SK-N-SH treated with all-trans-retinoic acid at 6 μM for 48 hours (cell line): ENCODE data around the gene ST3GAL4.

Experiments used
- ATAC-seq: fragments of 200-7000 bp; cut with Tn5 transposase; 3 replicates; pipeline ENCODE4 v1.9.1; 2020; ENCODE audit warnings: mild to moderate bottlenecking, moderate library complexity
- ARNTL ChIP-seq: fragments of 450-650 bp; formaldehyde crosslinking; IDR thresholded peaks from 2 replicates; pipeline ENCODE4 v1.5.0; 2020; ENCODE audit warnings: low read depth, mild to moderate bottlenecking, moderate library complexity, borderline replicate concordance
- BACH2 ChIP-seq: fragments of 250-450 bp; sonication (Bioruptor Pico); IDR thresholded peaks from 2 replicates; pipeline ENCODE4 v1.9.0; 2021; ENCODE audit warnings: mild to moderate bottlenecking, borderline replicate concordance
- CREB5 ChIP-seq: fragments of 250-450 bp; sonication (Bioruptor Pico); IDR thresholded peaks from 2 replicates; pipeline ENCODE4 v1.5.1; 2020; ENCODE audit warnings: low read depth, mild to moderate bottlenecking, moderate library complexity
- CSDC2 ChIP-seq: fragments of 250-450 bp; sonication (Bioruptor Pico); IDR thresholded peaks from 2 replicates; pipeline ENCODE4 v1.5.0; 2020; ENCODE audit warnings: mild to moderate bottlenecking, moderate library complexity
- CSRNP3 ChIP-seq: fragments of 250-450 bp; sonication (Bioruptor Pico); IDR thresholded peaks from 2 replicates; pipeline ENCODE4 v1.5.1; 2021; ENCODE audit warnings: mild to moderate bottlenecking, moderate library complexity
- ESRRG ChIP-seq: fragments of 250-450 bp; sonication (Bioruptor Pico); IDR thresholded peaks from 2 replicates; pipeline ENCODE4 v1.6.1; 2021; ENCODE audit warnings: mild to moderate bottlenecking
- GLIS3 ChIP-seq: fragments of 250-450 bp; sonication (Bioruptor Pico); IDR thresholded peaks from 2 replicates; pipeline ENCODE4 v1.5.0; 2020; ENCODE audit warnings: mild to moderate bottlenecking, moderate library complexity
- ISL1 ChIP-seq: fragments of 250-450 bp; sonication (Bioruptor Pico); IDR thresholded peaks from 2 replicates; pipeline ENCODE4 v2.1.2; 2022; ENCODE audit warnings: mild to moderate bottlenecking, moderate library complexity
- OSR1 ChIP-seq: fragments of 250-450 bp; sonication (Bioruptor Pico); IDR thresholded peaks from 2 replicates; pipeline ENCODE4 v1.8.0; 2022; ENCODE audit warnings: moderate library complexity, mild to moderate bottlenecking, inconsistent platforms
- PPARA ChIP-seq: fragments of 250-450 bp; sonication (Bioruptor Pico); IDR thresholded peaks from 2 replicates; pipeline ENCODE4 v1.5.0; 2020; ENCODE audit warnings: mild to moderate bottlenecking, borderline replicate concordance
- RARB ChIP-seq: fragments of 250-450 bp; sonication (Bioruptor Pico); IDR thresholded peaks from 2 replicates; pipeline ENCODE4 v1.8.0; 2021; ENCODE audit warnings: mild to moderate bottlenecking, moderate library complexity
- TOX ChIP-seq: fragments of 250-450 bp; sonication (Bioruptor Pico); IDR thresholded peaks from 2 replicates; pipeline ENCODE4 v1.8.0; 2021; ENCODE audit warnings: mild to moderate bottlenecking, moderate library complexity, borderline replicate concordance
- TSHZ2 ChIP-seq: fragments of 250-450 bp; sonication (Bioruptor Pico); IDR thresholded peaks from 2 replicates; pipeline ENCODE4 v1.5.0; 2020; ENCODE audit warnings: mild to moderate bottlenecking, moderate library complexity
- ZC3H10 ChIP-seq: fragments of 250-450 bp; sonication (Bioruptor Pico); IDR thresholded peaks from 2 replicates; pipeline ENCODE4 v1.5.1; 2021; ENCODE audit warnings: mild to moderate bottlenecking, moderate library complexity
- ZFP3 ChIP-seq: fragments of 250-450 bp; sonication (Bioruptor Pico); IDR thresholded peaks from 2 replicates; pipeline ENCODE4 v1.5.0; 2020; ENCODE audit warnings: mild to moderate bottlenecking, moderate library complexity
- ZFP30 ChIP-seq: fragments of 450-650 bp; formaldehyde crosslinking; IDR thresholded peaks from 2 replicates; pipeline ENCODE4 v1.5.0; 2022; ENCODE audit warnings: mild to moderate bottlenecking, moderate library complexity
- ZNF565 ChIP-seq: fragments of 450-650 bp; formaldehyde crosslinking; conservative IDR thresholded peaks from 2 replicates; pipeline ENCODE4 v1.5.0; 2020; ENCODE audit warnings: low read depth, mild to moderate bottlenecking, moderate library complexity
- ZNF70 ChIP-seq: fragments of 450-650 bp; formaldehyde crosslinking; IDR thresholded peaks from 2 replicates; pipeline ENCODE4 v1.5.0; 2020; ENCODE audit warnings: mild to moderate bottlenecking, moderate library complexity
- ZNF8 ChIP-seq: fragments of 450-650 bp; formaldehyde crosslinking; IDR thresholded peaks from 2 replicates; pipeline ENCODE4 v1.5.0; 2020; ENCODE audit warnings: mild to moderate bottlenecking, moderate library complexity
- TF ChIP-seq, protein P1 (sequence below): fragments of 250-450 bp; sonication (Bioruptor Pico); IDR thresholded peaks from 2 replicates; pipeline ENCODE4 v1.8.0; 2021; ENCODE audit warnings: low read depth, mild to moderate bottlenecking, moderate library complexity, borderline replicate concordance

The ST3GAL4 gene

DNA sequence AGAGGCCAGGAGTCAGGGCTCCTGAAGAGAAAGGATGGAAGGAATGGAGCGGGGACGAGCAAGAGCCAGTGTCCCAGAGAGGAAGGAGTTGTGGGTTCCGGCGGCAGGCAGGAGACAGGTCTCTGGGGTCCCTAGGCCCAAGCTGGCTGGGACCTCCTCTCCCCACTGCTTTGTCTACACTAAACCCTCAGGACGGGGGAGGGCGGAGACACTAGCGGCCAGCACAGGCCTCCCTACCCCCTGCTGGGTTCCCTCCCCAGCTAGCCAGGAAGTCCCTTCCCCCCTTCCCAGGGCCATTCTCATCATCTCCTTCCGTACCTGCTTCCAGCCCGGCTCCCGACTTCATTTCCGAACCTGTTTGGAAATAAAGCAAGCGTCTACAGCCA lies 79.5 kb downstream of the ST3GAL4 start (continued):
- TF ChIP-seq CSRNP3 (CRISPR knock-in tag), result no peak

GRCh38 chr11:126436209-126436755 lies 80.8 kb downstream of the ST3GAL4 start:
- no peak for TF ChIP-seq ISL1 (CRISPR knock-in tag)
- TF ChIP-seq, protein P1, sequence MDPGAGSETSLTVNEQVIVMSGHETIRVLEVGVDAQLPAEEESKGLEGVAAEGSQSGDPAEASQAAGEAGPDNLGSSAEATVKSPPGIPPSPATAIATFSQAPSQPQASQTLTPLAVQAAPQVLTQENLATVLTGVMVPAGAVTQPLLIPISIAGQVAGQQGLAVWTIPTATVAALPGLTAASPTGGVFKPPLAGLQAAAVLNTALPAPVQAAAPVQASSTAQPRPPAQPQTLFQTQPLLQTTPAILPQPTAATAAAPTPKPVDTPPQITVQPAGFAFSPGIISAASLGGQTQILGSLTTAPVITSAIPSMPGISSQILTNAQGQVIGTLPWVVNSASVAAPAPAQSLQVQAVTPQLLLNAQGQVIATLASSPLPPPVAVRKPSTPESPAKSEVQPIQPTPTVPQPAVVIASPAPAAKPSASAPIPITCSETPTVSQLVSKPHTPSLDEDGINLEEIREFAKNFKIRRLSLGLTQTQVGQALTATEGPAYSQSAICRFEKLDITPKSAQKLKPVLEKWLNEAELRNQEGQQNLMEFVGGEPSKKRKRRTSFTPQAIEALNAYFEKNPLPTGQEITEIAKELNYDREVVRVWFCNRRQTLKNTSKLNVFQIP (CRISPR knock-in tag), result no peak
- no peak for TF ChIP-seq ZFP30 (CRISPR knock-in tag)
- no peak for TF ChIP-seq ZNF565 (CRISPR knock-in tag)
- no peak for TF ChIP-seq TOX (CRISPR knock-in tag)
- TF ChIP-seq RARB, result no peak
- no peak for TF ChIP-seq ARNTL
- TF ChIP-seq GLIS3 (CRISPR knock-in tag), result no peak
- no peak for TF ChIP-seq ZNF8
- no peak for TF ChIP-seq OSR1 (CRISPR knock-in tag)
- no peak for TF ChIP-seq ZFP3 (CRISPR knock-in tag)
- no peak for TF ChIP-seq CSDC2
- no peak for ATAC-seq

- no peak for TF ChIP-seq ZFP3 (CRISPR knock-in tag)
- no peak for TF ChIP-seq CSDC2
- no peak for ATAC-seq
These were observed 82.2 kb downstream of the ST3GAL4 start for GRCh38 chr11:126437731-126438130.

GRCh38 chr11:126438272-126438671 lies 82.8 kb downstream of the ST3GAL4 start:
- TF ChIP-seq CREB5 (CRISPR knock-in tag) (no peak), TSHZ2 (CRISPR knock-in tag) (no peak), BACH2 (no peak), ISL1 (CRISPR knock-in tag) (no peak), ARNTL (no peak), ZC3H10 (CRISPR knock-in tag) (no peak), ZNF70 (no peak), ZFP3 (CRISPR knock-in tag) (no peak), GLIS3 (CRISPR knock-in tag) (no peak), ESRRG (no peak), ZNF8 (no peak), PPARA (CRISPR knock-in tag) (no peak)
- TF ChIP-seq, protein P1 (CRISPR knock-in tag), result no peak

More at GRCh38 chr11:126438272-126438671, 82.8 kb downstream of the ST3GAL4 start:
- no peak for ATAC-seq
